ENCODE data around the gene CENPS.
"Not testable (repeated sequence)": the region's sequence is repeated elsewhere in the genome, so short reads cannot be mapped to it uniquely, and the experiment has no call there.

The CENPS gene

DNA sequence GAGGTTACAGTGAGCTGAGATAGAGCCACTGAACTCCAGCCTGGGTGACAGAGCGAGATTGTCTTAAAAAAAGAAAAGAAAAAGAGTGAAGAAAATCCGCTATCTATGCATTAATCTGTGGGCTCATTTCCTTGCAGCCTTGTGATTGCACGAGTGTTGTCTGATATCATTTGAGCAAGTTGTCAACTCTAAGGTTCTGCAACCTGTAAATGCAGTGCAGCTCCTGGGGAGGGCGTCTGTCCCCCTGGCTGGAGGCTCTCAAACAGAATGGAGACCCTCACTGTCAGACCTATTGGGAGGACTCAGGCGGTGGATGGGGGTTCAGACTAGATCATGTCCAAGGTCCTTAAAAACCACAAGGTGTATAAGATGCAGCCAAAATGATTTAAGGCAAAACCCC lies 25.8 kb downstream of the CENPS start:
- no peak for DNase-seq

DNA sequence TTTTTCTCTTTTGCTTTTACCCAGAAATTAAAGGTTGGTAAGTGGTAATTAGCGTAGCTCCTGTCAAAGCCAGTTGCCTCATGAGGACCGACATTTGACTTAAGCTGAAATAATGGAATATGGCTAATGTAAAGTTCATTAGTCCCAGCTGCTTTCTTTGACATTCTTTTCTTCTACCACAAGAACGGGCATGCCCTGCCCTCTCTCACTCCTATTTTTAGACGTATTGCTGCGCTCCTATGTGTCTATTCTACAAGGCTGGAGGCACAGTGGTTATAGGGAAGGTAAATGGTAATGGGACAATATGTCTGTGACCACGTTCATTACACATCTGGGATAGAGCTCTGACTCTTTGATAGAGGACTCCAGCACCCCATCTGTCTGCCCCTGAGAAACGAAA lies 26.4 kb downstream of the CENPS start:
- no peak for DNase-seq

DNA sequence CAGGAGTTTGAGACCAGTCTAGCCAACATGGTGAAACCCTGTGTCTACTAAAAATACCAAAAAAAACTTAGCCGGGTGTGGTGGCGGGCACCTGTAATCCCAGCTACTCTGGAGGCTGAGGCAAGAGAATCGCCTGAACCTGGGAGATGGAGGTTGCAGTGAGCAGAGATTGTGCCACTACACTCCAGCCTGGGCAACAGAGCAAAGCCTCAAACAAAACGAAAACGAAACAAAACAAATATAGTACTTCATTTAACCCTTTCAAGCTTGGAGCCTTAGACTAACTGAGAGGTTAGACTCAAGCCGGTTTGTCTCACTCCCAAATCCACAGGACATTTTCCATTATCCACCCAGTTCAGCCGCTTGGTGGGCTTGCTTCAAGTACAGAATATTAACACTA lies 27.2 kb downstream of the CENPS start:
- DNase-seq: not testable (repeated sequence)

DNA sequence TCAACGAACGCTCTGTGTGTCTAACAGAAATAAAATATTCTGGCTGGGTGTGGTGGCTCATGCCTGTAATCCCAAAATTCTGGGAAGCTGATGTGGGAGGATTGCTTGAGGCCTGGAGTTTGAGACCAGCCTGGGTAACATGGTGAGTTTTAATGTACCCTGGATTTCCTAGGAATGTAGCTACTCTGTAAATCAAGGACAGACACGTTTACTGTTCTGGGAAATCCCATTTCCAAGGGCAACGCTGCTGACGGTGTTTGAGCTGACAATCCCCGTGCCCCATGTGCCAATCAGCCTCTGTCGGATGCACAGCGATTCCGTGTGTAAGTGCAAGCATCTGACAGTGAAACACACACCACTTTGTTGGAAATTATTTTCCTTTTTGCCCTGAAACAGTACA lies 27.6 kb downstream of the CENPS start:
- no peak for DNase-seq

DNA sequence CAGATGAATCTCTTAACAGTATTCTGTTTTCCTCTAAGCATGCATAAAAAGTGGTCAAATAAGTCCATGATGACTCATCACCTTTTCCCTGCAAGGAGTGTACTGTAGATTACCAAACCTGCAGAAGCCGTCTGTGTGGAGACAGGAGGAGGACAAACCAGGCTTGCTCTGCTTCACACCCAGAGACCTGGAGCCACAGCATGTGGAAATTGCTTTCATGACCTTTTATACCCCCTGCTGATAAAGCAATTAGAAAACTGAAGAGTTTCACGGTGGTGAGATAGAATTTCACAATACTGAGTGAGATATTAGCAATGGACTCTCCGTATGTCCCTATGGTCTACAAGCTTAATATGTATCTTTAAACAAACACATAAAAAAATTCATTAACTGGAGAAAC lies 29.0 kb downstream of the CENPS start:
- DNase-seq: no peak

DNA sequence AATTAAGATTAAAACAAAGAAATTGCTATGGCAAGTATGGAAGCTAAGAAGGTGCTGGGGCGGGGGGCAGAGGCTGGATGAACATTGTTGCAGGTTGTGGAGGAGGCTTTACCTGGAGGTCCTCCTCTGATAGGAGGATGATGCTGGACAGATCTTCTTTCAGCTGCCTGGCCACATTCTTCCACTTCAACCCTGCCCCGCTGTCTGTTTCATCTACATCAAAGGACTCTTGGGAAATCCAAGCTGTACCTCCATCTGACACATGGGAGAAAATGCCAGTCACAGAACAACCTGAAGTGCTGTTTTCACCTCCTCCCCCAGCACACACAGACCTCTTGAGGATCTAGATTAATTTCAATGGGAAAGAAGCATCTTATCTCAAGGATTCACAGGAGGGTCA lies 36.8 kb downstream of the CENPS start:
- DNase-seq: no peak

DNA sequence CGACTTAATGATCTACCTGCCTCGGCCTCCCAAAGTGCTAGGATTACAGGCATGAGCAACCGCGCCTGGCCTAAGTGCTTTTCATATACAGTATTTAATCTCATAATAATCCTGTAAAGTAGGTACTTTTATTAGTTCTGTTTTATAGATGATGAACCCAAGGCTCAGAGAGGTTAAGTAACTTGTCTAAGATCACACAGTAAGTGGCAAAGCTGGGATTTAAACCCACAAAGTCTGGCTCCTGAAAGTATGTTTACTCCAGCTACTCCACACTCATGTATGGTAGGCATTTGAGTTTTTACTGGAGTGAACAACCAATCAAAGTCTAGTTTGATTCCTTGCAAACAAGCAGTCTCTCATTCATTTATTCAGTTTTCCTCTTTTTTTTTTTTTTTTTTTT lies 39.8 kb downstream of the CENPS start:
- no peak for DNase-seq

DNA sequence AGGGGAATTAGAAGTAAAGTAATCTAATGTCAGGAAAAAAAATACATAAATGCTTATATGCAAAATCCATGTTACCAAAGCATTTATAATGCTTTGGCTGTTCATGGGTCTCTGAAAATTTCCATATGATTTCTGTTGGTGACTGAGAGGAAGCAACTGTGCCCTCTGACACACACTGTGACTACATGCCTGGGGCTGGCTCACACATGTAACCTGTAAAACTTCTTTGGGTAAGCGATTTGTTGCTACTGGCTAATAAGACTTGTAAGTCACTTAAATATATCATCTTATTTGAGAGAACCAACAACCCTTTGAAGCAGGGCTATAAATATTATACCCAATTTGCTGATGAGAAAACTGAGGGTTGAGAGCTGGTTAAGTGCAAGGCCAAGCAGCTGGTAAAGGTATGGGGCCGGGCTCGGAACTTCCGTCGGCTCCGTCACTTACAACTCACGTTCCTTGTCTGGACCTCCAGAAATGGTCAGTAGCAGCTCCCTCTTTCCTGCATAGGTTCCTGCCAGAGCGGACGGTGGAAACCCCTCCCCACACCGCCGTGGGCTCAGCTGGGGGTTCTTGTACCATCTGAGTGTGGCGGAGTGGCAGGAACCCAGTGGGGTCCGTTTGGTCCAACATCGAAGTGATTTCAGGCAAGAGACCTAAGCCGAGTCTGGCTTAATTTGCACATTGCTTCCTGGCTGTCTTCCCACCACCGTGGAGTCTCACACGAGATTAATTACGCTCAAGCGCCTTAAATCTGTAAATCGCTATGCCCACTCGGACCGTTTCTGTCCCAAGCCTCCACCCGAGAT lies 41.4 kb downstream of the CENPS start:
- no peak for DNase-seq

DNA sequence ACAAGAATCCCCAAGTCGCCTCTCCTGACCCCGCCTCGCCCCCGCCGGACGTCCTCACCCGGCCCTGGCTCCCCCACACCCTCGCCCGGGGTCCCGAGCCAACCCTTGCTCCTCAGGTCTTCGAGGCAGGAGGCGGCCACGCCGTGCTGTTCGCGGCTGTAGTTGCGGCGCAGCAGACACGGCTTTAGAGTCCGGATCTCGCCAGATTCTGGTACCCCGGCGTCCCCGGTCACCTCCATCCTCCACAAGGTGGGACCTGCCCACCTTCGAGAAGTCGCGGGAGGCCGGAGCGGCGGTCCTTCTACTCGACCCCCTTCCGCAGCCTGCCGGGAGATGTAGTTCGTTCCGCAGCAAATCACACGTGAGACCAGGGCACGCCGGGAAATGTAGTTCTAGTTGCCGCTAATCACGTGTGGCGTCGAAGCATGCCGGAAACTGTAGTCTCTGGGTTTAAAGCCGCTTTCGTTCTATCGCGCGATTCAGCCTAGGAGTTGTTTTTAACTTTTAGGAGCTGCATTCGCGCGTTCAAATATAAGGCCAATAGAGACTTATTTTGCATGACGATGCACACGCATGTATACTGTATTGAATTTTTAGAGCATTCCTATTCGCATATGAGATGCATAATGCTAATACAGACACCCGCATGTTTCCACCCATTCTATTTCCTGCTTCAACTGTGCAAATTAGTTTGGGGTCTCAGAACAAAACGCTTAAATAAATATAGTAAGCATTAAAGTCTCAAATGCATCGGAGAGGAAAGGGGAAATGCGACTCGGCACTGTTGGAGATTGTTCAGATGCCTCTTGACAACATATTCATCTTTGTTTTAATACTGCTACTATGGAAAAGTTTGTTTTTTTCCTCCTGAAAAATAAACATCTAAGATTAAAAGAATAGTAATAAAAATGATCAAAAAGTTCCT lies 42.2 kb downstream of the CENPS start, which contains the start of gene DFFA:
Gene DFFA, minus strand, starts transcription at position 310 of the 925 bp plus-strand sequence. Its CDS starts 71 bp downstream, at position 239.
- peak; percentile 87 for DNase-seq

DNA sequence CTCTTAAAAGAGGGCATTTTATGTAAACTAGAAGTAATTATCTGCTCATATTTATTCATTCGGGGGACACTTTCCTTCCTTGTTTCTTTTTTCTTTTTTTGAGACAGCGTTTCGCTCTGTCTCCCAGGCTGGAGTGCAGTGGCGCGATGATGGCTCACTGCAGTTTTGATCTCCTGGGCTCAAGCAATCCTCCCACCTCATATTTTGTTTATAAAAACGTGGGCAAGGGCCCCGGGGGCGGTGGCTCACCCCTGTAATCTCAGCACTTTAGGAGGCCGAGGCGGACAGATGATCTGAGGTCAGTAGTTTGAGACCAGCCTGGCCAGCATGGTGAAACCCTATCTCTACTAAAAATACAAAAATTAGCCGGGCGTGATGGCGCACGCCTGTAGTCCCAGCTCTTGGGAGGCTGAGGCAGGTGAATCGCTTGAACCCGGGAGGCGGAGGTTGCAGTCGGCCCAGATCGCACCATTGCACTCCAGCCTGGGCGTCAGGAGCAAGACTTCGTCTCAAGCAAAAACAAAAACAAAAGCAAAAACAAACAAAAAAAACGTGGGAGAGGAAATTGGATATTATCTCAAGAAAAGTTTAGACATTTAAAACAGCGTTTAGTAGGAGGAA lies 43.0 kb downstream of the CENPS start:
- no peak for DNase-seq

DNA sequence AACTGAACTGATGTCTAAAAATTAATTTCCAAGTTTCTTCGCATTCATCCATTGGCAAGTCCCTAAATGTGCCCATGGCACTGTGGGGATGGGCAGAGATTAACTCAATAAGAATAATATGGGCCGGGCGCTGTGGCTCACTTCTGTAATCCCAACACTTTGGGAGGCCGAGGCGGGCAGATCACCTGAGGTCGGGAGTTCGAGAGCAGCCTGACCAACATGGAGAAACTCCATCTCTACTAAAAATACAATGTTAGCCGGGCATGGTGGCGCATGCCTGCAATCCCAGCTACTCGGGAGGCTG lies 44.0 kb downstream of the CENPS start:
- DNase-seq: not testable (repeated sequence)

DNA sequence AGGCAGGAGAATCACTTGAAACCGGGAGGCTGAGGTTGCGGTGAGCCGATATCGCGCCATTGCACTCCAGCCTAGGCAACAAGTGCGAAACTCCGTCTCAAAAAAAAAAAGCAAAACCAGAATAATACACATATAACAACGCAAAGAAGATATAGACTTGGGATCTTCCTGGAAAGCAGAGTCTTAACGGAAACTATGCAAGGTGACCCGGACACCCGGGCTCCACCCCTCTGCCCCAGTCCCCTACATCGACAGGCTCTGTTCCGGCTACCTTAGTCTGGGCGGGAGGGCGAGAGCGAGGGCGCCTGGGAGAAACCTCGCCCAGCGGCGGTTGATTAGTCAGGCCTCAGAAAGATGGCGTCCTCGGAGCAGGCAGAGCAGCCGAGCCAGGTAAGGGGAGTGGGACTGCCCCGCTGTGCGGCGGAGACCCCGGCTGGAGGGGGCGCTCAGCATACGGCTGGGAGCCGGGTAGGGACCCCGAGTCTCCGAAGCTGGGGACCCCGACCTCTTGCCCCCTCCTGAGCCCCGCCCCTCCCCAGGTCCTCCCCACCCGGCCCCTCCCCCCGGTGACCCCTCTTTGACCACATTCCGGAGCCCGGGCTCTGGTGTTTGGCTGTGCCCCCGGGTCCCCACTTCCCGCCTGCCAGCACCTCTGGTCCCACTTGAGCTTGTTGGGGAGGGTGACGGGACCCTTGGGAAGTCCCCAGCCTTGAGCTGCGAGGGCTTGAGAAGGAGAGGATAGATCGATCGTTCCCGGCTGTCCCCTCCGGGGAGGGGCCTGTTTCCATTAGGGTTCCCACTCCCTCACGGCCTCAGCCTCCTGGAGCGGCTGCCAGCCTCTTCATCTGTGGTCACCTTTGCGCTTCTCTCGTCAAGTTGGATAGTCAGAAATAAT lies 44.6 kb downstream of the CENPS start, which contains the start of gene PEX14:
Gene PEX14, plus strand, starts transcription at position 338 of the 895 bp plus-strand sequence. Its CDS starts 17 bp downstream, at position 355.
- DNase-seq: peak; percentile 70

DNA sequence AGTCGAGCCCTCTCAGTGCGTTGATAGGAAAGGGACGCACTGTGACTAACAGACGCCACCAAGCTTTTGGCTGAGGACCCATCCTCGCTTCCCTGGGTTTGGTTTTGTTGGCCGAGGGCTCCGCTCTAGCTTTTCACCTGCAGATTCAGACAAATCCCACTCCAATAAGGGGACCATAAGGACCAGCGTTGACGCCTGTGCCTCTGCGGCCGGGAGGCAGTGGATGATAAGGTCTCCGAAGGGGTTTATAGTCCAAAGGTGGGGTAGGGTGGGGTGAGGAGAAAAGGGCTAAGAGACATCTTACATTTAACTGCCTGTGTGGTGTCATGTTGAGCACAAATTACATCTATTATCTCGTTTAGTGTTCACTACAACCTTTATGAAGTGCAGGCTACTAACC lies 45.3 kb downstream of the CENPS start:
- no peak for DNase-seq

DNA sequence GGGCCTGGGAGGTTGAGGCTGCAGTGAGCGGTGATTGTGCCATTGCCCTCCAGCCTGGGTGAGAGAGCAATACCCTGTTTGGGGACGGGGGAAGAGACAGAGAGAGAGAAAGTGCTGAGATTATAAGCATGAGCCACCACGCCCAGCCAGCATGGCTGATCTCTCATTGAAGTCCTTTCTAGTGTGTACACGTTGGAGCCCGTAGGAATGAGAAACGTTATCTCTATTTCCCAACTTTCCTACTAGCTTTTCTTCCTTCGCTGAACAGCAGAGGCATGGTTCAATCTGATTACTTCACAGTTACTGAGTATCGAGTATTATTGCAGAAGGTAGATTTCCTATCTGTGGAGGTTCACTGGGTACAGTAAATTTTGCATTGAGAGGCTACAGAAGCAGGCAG lies 49.1 kb downstream of the CENPS start:
- DNase-seq: no peak

DNA sequence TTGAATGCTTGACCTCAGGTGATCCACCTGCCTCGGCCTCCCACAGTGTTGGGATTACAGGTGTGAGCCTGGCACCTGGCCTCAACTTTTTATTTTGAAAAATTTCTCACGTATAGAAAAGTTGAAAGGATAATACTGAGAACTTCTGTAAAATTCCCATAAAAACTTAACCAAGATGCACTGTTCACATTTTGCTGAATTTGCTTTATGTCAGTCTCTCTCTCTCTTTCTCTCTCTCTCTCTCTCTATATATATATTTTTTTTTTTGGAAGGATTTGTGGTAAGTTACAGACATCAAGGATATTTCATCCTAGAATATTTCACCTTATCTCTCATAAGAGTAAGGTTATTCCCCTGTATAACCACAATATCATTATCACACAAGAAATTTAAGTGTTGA lies 50.4 kb downstream of the CENPS start:
- no peak for DNase-seq

DNA sequence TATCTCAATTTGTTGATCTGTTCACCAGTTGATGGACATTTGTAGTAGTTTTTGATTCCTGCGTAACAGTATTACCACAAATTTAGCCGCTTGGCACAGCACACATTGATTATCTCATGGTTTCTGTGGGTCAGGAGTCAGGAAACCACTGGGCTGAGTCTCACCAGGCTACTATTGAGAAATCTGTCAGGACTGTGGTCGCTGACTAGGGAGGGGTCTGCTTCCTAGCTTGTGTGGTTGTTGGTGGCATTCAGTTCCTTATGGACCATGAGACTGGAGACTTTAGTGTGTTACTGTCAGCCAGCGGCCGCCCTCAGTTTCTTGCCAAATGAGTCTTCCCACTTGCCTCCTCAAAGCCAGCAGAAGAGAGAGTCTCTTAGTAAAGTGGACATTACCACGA lies 54.3 kb downstream of the CENPS start:
- DNase-seq: no peak

DNA sequence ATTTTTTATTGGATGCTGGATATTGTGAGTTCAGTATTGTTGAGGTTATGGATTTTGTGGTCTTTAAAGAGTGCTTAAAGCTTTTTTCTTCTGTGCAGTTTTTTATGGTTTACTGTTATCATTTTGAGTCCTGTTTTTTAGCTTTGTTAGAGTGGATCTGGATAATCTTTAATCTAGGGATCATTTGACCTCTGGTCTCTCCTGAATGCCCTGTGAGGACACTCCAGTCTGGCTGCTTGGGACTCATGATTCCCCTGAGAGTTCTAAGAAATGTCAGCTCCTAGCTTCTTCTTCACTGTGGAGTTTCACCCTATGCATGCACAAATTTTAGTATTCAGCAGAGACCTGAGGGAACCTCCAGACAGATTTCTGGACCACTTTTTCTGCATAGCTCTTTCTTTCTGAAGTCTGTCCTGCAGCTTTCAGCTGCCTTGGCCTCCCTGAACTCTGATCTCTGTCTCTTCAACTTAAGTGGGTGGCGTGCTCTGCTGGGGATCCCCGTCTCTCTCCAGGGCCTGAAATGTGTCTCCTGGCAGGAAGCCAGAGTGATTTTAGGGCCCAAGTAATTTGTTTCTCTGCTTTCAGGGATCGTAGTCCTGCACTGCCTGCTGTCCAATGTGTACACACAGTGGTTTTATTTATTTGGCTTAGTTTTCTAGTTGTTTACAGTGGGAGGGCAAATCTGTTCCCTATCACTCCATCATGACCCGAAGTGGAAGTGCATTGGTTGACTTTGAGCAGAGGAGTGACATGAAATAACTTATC lies 59.2 kb downstream of the CENPS start:
- DNase-seq: no peak

DNA sequence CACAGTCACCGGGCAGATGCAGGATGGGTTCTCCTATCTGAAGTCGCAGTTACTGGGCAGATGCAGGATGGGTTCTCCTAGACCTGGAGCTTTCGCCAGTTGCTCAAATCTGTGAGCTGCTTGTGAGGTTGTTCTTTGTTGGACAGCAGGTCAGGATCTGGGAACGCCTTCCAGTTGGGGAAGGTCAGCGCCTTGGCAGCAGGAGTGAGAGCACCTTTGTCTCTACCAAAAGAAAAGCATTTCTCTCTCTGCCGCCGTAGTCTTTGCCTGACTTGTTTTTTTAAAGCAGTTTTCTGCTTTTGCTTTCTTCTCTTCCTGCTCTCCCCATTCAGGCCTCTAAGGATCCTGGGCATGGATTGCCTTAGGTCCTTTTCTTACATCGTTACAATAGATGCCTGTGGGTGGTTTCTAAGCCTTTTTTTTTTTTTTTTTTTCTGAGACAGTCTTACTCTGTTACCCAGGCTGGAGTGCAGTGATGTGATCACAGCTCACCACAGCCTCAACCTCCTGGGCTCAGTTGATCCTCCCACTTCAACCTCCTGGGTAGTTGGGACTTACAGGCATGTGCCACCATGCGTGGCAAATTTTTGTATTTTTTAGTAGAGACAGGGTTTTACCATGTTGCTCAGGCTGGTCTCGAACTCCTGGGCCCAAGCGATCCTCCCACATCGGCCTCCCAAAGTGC lies 60.2 kb downstream of the CENPS start:
- no peak for DNase-seq

All from NCI-H1048 (cell line).